Activated T-cell treated with anti-CD3 and anti-CD28 coated beads, Interleukin-2, amount 50 U/mL, for 4 hours (primary cell): Measurements from ENCODE around the gene KCNA5. TPM values are rescaled to one million over a fixed set of nuclear protein-coding genes. Genes with fewer than 3 reads are reported as not detected.

ENCODE experiments used
- ATAC-seq, 2 donors: fragments of 200-7000 bp; cut with Tn5 transposase; one replicate each; pipeline ENCODE4 v1.10.0; 2021
- DNase-seq: peaks from one replicate; pipeline ENCODE4 v3.0.0-alpha.2; 2020
- H3K27me3 Mint-ChIP-seq: one replicate; pipeline ENCODE4 v1.8.0; 2021; ENCODE audit warnings: low read depth, mixed read lengths
- H3K36me3 Mint-ChIP-seq: one replicate; pipeline ENCODE4 v1.8.0; 2022; ENCODE audit warnings: mixed read lengths; ENCODE audit not compliant: insufficient read depth
- H3K4me1 Mint-ChIP-seq: one replicate; pipeline ENCODE4 v1.8.0; 2021; ENCODE audit warnings: low read depth, mixed read lengths
- H3K4me3 Mint-ChIP-seq: one replicate; pipeline ENCODE4 v1.8.0; 2021; ENCODE audit warnings: mild to moderate bottlenecking, moderate library complexity, mixed read lengths
- H3K9me3 Mint-ChIP-seq: one replicate; pipeline ENCODE4 v1.8.0; 2021; ENCODE audit warnings: mixed read lengths
- total RNA-seq, 3 donors: library from RNA; stranded (reverse); gene quantifications; one replicate each; pipeline ENCODE4 v1.2.1, GENCODE V29; 2021

Gene KCNA5
- total RNA-seq, 3 donors from 2014 or later: not detected

- H3K9me3 Mint-ChIP-seq: no peaks in the 10 kb centered on the region
- H3K4me3 Mint-ChIP-seq: no peak overlapping the region
- H3K36me3 Mint-ChIP-seq: no peaks in the 10 kb centered on the region
- no peaks in the 10 kb centered on the region for H3K4me1 Mint-ChIP-seq
- ATAC-seq: no peak
- H3K27me3 Mint-ChIP-seq: peaks cover 13% of the 10 kb centered on the region
- DNase-seq: no peak
Observed at GRCh38 chr12:5017638-5018348, 25.9 kb upstream of the KCNA5 start.

DNA sequence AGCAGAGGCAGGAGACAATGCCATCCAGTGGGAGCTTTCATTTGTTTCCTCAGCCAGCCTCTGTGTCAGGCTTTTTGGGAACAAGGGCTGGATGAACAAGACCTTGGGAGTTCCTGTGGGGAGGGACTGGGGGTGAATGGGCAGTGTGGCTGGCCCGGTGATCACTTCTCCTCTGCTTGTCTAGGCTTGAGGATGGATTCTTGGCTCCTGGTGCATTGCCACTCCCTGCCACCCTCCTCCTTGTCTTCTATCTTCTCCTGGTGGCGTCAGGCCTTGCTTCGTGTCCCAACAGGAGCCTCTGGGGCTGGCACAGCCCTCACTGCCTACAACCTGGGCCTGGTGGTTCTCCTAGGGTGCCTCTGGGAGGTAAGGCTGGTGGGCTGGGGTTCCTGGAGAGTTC, 25.0 kb upstream of the KCNA5 start:
- H3K9me3 Mint-ChIP-seq: no peaks in the 10 kb centered on the region
- H3K36me3 Mint-ChIP-seq: no peaks in the 10 kb centered on the region
- H3K4me3 Mint-ChIP-seq: no peak overlapping the region
- ATAC-seq: no peak
- no peaks in the 10 kb centered on the region for H3K4me1 Mint-ChIP-seq
- H3K27me3 Mint-ChIP-seq: peaks cover 13% of the 10 kb centered on the region
- DNase-seq: no peak

DNA sequence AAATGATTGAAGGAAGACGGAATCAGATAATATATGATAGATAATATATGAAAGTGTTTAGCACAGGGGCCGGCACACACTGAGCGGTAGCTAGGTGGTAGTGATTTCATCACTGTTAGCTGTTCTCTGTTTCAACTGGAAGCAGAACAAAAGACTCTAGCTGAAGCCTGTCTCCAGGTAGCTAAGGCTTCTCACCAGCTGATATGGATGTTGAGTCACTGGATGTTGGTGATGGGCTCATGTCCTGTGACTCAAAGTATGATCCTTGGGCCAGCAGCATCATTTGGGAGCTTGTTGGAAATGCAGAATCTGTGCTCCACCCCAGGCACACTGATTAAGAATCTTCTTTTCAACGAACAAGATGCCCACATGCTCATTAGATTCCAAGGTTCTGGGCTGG, 21.7 kb upstream of the KCNA5 start:
- no peaks in the 10 kb centered on the region for H3K36me3 Mint-ChIP-seq
- no peaks in the 10 kb centered on the region for H3K9me3 Mint-ChIP-seq
- DNase-seq: no peak
- H3K4me1 Mint-ChIP-seq: no peaks in the 10 kb centered on the region
- ATAC-seq: no peak
- no peak overlapping the region for H3K4me3 Mint-ChIP-seq
- H3K27me3 Mint-ChIP-seq: peaks cover 23% of the 10 kb centered on the region

DNA sequence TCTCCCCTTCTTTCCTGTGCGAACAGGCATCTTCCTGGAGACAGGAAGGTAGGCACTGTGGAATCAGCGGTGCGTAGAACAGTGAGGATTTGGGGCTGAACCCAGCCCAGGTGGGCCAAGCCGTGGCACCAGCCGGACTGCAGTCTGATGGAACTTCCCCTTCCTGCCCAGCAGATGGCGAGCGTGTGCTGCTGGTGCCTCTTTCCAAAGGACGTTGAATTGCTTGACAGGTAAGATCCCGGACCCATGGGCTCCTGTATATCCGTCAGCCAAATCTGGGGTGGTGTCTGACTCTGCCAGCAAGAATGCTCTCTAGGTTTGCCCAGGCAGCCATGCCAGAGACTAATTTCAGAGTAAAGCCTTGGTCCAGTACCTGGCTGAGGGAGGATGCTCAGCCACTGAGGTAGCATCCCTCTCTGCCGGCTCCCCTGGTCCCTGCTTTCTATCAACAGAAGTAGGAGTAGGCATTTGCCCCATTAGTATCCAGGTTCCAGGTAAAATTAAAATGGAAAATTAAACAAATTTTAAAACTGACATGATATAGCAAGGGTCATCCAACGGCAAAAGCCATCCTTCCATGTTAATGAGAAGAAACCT, 21.1 kb upstream of the KCNA5 start:
- Mint-ChIP-seq H3K36me3 (no peaks in the 10 kb centered on the region), H3K9me3 (no peaks in the 10 kb centered on the region), H3K27me3 (peaks cover 28% of the 10 kb centered on the region), H3K4me3 (no peak overlapping the region), H3K4me1 (no peaks in the 10 kb centered on the region)
- peak in 1 of 2 donors; percentile 46 for ATAC-seq
- DNase-seq: peak; percentile 11

DNA sequence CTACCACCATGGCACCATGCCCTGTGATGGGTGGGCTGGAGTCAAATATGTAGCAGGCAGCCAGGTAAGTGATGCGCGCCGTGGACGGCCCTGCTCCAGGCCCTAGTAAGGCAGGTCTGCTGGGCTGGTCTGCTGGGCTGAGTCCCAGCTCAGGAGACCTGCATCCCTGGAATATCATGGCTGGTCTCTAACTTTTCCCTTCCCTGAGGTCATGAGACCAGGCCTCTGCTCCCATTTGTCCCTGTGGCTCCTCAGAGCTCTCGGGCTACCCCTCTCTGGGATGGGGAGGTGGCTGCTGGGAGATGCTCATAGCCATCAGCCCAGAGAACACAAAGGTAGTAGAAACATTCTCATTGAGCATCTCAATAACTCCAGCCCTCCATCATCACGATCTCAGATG, 19.8 kb upstream of the KCNA5 start:
- Mint-ChIP-seq H3K36me3 (no peaks in the 10 kb centered on the region), H3K4me1 (no peaks in the 10 kb centered on the region), H3K9me3 (no peaks in the 10 kb centered on the region), H3K4me3 (no peak overlapping the region), H3K27me3 (peaks cover 28% of the 10 kb centered on the region)
- DNase-seq: no peak
- ATAC-seq: no peak

GRCh38 chr12:5026342-5026938, 17.2 kb upstream of the KCNA5 start:
- no peak for DNase-seq
- no peaks in the 10 kb centered on the region for H3K36me3 Mint-ChIP-seq
- peaks cover 27% of the 10 kb centered on the region for H3K27me3 Mint-ChIP-seq
- no peaks in the 10 kb centered on the region for H3K9me3 Mint-ChIP-seq
- no peak overlapping the region for H3K4me3 Mint-ChIP-seq
- no peak for ATAC-seq
- no peaks in the 10 kb centered on the region for H3K4me1 Mint-ChIP-seq

DNA sequence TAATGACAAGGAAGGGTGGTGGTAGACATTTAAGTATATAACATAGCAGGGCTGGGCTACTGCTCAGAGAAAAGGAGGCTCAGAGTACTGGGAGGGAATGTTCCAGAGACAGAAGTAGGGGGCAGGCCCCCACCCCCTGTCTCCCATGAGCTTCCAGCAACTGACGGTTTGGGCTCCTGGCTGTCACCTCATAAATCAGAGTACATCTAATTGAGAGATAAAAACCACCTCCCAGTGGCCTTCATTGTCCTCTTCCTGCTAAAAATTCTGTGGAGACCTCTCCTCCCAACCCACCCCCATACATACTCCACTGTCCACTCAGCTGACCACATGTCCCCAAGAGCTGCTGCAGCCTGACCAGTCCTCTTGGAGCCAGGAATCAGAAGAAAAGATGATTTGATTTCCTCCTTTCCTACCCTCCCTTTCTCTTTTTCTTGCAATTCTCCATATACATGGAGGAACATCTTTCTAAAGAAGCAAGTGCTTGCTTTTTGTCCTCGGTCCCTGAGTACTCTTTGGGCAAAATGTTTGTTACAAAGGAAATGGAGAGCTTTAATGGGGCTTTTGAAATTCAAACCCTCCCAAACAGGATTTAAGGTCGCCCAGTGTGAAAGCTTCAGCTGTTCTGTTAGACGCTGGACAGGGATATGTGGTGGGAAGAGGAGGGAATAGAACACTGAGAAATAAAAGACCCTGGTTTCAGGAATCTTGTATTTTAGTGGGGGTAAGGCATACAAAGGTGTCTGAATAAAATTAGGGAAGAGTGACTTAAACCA, 16.4 kb upstream of the KCNA5 start:
- no peak overlapping the region for H3K4me3 Mint-ChIP-seq
- DNase-seq (no peak), ATAC-seq (no peak)
- H3K4me1 Mint-ChIP-seq: no peaks in the 10 kb centered on the region
- no peaks in the 10 kb centered on the region for H3K9me3 Mint-ChIP-seq
- H3K36me3 Mint-ChIP-seq: no peaks in the 10 kb centered on the region
- peaks cover 25% of the 10 kb centered on the region for H3K27me3 Mint-ChIP-seq

- ATAC-seq (no peak), DNase-seq (no peak)
- H3K9me3 Mint-ChIP-seq: no peaks in the 10 kb centered on the region
- H3K4me3 Mint-ChIP-seq: no peak overlapping the region
- peaks cover 20% of the 10 kb centered on the region for H3K27me3 Mint-ChIP-seq
- H3K4me1 Mint-ChIP-seq: no peaks in the 10 kb centered on the region
- no peaks in the 10 kb centered on the region for H3K36me3 Mint-ChIP-seq
Observed at GRCh38 chr12:5030066-5030465, 13.6 kb upstream of the KCNA5 start.

DNA sequence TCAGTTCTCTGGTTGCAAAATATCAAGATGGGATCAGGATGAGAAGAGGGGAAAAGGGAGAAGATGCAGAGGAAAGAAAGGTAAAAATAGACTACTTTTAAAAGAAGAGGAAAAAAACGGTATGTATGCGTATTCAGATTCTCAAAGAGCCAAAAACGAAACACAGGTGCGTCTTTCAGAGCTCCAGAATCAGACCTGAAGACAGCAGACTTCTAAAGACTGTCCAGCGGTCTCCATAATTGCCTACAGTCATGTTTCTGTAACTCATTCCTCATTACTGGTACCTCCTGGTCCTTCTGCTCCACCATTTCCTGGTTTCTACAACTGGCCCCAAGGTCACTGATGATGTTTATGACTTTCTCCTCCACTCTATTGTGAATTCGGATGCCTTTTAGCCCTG, 12.4 kb upstream of the KCNA5 start:
- H3K27me3 Mint-ChIP-seq: peaks cover 11% of the 10 kb centered on the region
- H3K4me3 Mint-ChIP-seq: no peak overlapping the region
- H3K9me3 Mint-ChIP-seq: no peaks in the 10 kb centered on the region
- DNase-seq (no peak), ATAC-seq (no peak)
- no peaks in the 10 kb centered on the region for H3K4me1 Mint-ChIP-seq
- no peaks in the 10 kb centered on the region for H3K36me3 Mint-ChIP-seq

DNA sequence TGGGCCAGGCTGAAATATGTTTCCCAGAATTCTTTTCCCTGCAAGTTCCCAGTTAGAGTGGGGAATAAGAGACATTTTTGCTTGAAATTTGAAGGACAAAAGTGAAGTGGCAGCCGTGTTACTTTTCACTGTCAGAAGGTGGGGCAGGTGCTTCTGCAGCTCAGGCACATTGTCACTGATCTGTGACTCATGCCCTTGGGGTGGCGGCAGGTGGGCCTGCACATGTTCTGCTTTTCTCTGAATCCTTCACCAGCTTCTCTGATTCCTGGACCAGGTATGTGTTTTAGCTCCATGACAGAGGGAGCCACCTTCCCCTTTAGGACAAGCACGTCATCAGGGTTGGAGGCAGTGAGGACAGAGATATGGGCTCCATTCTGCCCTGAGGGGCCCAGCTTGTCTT, 11.7 kb upstream of the KCNA5 start:
- H3K36me3 Mint-ChIP-seq: no peaks in the 10 kb centered on the region
- no peaks in the 10 kb centered on the region for H3K4me1 Mint-ChIP-seq
- DNase-seq (no peak), ATAC-seq (no peak)
- H3K9me3 Mint-ChIP-seq: no peaks in the 10 kb centered on the region
- H3K4me3 Mint-ChIP-seq: no peak overlapping the region
- H3K27me3 Mint-ChIP-seq: peaks cover 11% of the 10 kb centered on the region

- Mint-ChIP-seq H3K27me3 (peaks cover 5% of the 10 kb centered on the region), H3K4me1 (no peaks in the 10 kb centered on the region), H3K9me3 (no peaks in the 10 kb centered on the region), H3K4me3 (no peak overlapping the region), H3K36me3 (no peaks in the 10 kb centered on the region)
- no peak for ATAC-seq
- DNase-seq: no peak
Observed at GRCh38 chr12:5032821-5033220, 10.9 kb upstream of the KCNA5 start.

- no peak overlapping the region for H3K4me3 Mint-ChIP-seq
- H3K27me3 Mint-ChIP-seq: peaks cover 7% of the 10 kb centered on the region
- H3K9me3 Mint-ChIP-seq: no peaks in the 10 kb centered on the region
- no peak for DNase-seq
- H3K4me1 Mint-ChIP-seq: no peaks in the 10 kb centered on the region
- no peak for ATAC-seq
- H3K36me3 Mint-ChIP-seq: no peaks in the 10 kb centered on the region
Observed at GRCh38 chr12:5033883-5034282, 9.8 kb upstream of the KCNA5 start.

DNA sequence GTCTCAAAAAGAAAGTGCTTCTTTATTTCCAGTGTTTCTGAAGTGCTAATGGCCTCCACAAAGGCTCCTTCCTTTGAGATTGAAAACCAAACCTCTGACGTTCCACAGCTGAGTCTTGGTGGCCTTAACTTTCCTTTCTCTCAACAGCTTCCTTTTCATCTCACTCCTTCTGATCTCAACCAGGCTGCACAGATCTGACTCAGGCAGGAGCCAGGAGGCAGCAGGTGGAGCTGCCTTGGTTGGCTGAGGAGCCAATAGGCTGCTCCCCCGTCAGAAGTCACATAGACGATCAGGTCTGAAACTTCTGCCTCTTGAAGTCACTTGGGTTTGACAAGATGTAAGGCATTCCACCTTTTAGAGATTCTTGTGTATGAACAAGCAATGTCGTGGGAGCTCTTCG, 9.1 kb upstream of the KCNA5 start:
- H3K4me3 Mint-ChIP-seq: no peak overlapping the region
- DNase-seq: no peak
- peaks cover 8% of the 10 kb centered on the region for H3K27me3 Mint-ChIP-seq
- peak; percentile 48 to 50 for ATAC-seq
- H3K9me3 Mint-ChIP-seq: no peaks in the 10 kb centered on the region
- H3K36me3 Mint-ChIP-seq: no peaks in the 10 kb centered on the region
- H3K4me1 Mint-ChIP-seq: no peaks in the 10 kb centered on the region

- Mint-ChIP-seq H3K27me3 (peaks cover 9% of the 10 kb centered on the region), H3K36me3 (no peaks in the 10 kb centered on the region), H3K4me1 (no peaks in the 10 kb centered on the region), H3K4me3 (no peak overlapping the region), H3K9me3 (no peaks in the 10 kb centered on the region)
- no peak for DNase-seq
- ATAC-seq: no peak
Observed at GRCh38 chr12:5035618-5036017, 8.1 kb upstream of the KCNA5 start.
